GM12865 (cell line): ENCODE measurements around the gene MEFV.
A peak's percentile ranks its signal among the peaks of the same experiment; 100 is the strongest.

Source experiments
- DNase-seq: peaks from one replicate; pipeline ENCODE4 v3.0.0; 2010; ENCODE audit warnings: low read depth
- H3K4me3 ChIP-seq: 2 replicates; pipeline ENCODE4 v1.5.1; 2011; ENCODE audit warnings: mild to moderate bottlenecking, low read depth, low read length, control low read depth
- CTCF ChIP-seq: IDR thresholded peaks from 2 replicates; pipeline ENCODE4 v1.5.1; 2011; ENCODE audit warnings: low read length, control low read depth, low read depth, inconsistent platforms; ENCODE audit not compliant: insufficient read depth; ENCODE audit errors: missing control alignments

Gene MEFV, protein sequence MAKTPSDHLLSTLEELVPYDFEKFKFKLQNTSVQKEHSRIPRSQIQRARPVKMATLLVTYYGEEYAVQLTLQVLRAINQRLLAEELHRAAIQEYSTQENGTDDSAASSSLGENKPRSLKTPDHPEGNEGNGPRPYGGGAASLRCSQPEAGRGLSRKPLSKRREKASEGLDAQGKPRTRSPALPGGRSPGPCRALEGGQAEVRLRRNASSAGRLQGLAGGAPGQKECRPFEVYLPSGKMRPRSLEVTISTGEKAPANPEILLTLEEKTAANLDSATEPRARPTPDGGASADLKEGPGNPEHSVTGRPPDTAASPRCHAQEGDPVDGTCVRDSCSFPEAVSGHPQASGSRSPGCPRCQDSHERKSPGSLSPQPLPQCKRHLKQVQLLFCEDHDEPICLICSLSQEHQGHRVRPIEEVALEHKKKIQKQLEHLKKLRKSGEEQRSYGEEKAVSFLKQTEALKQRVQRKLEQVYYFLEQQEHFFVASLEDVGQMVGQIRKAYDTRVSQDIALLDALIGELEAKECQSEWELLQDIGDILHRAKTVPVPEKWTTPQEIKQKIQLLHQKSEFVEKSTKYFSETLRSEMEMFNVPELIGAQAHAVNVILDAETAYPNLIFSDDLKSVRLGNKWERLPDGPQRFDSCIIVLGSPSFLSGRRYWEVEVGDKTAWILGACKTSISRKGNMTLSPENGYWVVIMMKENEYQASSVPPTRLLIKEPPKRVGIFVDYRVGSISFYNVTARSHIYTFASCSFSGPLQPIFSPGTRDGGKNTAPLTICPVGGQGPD

DNA sequence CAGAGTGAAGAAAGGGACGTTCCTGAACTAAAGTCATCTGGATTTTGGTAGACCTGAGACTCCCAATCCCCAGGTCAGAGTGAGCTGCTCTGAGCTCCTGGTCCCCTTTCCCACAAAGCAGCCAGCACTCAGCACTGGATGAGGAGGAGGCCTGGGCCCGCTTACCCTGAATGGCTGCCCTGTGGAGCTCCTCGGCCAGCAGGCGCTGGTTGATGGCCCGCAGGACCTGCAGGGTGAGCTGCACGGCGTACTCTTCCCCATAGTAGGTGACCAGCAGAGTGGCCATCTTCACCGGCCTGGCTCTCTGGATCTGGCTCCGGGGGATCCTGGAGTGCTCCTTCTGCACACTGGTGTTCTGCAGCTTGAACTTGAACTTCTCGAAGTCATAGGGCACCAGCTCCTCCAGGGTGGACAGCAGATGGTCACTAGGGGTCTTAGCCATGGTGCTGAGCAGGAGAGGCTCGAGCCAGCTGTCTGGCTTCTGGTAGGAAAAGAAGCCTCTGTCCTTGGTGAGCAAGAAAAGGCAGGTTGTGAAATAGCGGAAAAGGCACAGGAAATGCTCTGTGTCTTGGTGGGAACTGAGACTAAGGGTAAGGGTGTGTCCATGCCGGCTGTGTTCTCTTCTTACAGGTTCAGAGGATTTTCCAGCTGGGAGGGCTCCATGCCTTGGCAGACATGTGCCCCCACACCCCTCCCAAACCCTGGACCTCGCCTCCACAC is at the start of gene MEFV:
MEFV (minus strand) TSS at position 488 of the 720 bp plus-strand sequence; CDS start at position 442, 46 bp downstream.
- H3K4me3 ChIP-seq = no peak within 1 kb of the TSS
- DNase-seq = no peak
- no peak for TF ChIP-seq CTCF

DNA sequence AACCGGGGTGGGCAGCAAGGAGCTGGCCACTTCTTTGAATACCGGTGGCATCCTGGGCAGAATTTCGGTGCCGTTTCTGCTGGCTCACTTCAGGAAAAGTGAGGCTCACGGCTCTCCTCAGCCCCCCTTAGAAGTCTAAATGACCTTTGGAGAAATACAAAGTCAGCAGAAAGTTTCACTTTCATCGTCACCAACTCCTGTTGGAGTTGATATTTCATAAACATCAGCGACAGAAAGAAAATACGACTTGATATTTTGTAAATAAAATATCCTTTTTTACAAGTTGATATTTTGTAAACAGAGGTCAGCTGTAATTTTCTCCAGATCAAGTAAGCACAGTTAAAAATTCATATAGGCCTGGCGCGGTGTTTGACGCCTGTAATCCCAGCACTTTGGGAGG is 49.6 kb upstream of the MEFV start:
- H3K4me3 ChIP-seq = peak overlapping the region; percentile 88
- DNase-seq = no peak
- TF ChIP-seq CTCF = no peak

- no peak for TF ChIP-seq CTCF
- H3K4me3 ChIP-seq = peak within 1 kb of the TSS; percentile 88
- peak; percentile 95 for DNase-seq
These were observed 49.0 kb upstream of the MEFV start, which contains the start of the genes TIGD7 and ZNF75A for GRCh38 chr16:3305109-3306068. TSS of gene TIGD7 (minus strand) at chr16:3305430. CDS start at chr16:3300614, 4,816 bp downstream. TSS of gene ZNF75A (plus strand) at chr16:3305497. CDS start at chr16:3308429, 2,932 bp downstream.

DNA sequence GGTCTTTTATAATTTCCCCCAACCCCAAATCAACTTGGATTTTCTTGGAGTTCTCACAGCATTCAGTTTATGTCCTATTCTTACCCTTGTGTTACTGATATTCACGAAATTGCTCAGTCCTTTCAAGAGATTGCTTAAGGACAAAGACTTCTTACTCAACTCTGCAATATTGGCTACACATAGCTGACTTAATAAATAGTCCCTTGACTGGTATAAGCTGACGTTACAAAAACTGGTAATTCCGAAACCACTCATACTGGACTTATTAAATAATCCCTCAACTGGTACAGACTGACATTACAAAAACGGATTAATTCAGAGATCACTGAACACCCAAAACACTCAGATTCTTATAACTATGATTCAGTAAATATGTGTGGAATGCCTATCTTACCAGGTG is 47.9 kb upstream of the MEFV start:
- no peak for TF ChIP-seq CTCF
- DNase-seq = no peak
- peak overlapping the region; percentile 88 for H3K4me3 ChIP-seq

DNA sequence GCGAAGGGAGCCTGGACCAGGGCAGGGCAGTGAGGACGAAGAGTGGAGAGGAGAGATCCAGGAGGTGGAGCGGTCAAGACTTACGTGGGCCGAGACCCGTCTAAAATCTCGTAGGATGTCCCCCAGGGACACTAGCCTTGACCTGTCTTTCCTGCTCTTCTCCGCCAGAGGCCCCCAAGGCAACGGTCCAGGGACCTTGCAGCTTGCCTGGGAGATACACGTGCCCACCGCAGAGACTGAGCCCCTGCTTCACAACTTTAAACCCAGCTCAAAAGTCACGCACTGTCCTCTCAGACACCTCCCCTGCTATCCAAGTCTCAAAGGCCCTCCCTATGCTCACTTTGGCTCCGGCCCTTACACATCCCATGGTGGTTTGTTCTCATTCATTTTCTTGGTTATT is 39.4 kb upstream of the MEFV start:
- TF ChIP-seq CTCF = no peak
- no peak for DNase-seq
- H3K4me3 ChIP-seq = no peak overlapping the region

DNA sequence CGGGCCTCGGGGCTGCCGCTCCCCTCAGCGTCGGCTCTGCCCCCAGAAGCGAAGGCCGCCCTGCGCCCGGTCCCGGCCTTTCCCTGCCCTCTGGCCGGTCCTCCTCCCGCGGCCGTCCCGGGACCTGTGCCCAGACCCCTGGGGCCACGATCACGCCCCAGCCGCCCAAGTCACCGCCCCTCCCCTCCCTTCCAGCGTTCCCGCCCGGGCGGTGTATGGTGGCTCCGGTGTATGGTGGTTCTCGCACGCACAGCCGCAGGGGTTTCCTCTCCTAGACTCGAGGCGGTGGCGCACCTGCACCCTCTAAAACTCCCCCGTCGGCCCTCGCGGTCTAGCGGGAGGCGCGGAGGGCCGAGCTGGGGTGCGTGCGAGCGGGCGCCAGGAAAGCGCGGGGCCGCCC is 38.8 kb upstream of the MEFV start:
- H3K4me3 ChIP-seq = no peak overlapping the region
- TF ChIP-seq CTCF = no peak
- no peak for DNase-seq
